Adrenal gland (tissue), 5 donors: ENCODE measurements around the gene GJB3.

Experiments
- CTCF ChIP-seq, 6 experiments: fragments of 450-650 bp in 4 of 6; fragments of 200-600 bp in 2 of 6; sonication (generic) in 1 of 6; IDR thresholded peaks; 1 replicate in 5 of 6; 2 replicates in 1 of 6; pipeline versions ENCODE4 v1.5.1 to v1.8.0; 2016 to 2021; ENCODE audit warnings: antibody characterized with exemption in 6 of 6, mild to moderate bottlenecking in 2 of 6, moderate library complexity in 1 of 6
- POLR2A ChIP-seq, 2 donors: fragments of 450-650 bp; IDR thresholded peaks; one replicate each; pipeline ENCODE4 v1.6.1; 2017; ENCODE audit warnings: antibody characterized with exemption in 2 of 2, mild to moderate bottlenecking in 2 of 2, moderate library complexity in 1 of 2
- donor health status: DM: no; HTN: no; CAD: no.

GRCh38 chr1:34831721-34832246, 50.8 kb downstream of the GJB3 start:
- TF ChIP-seq CTCF (IDR thresholded peaks at IDR 0.05) (no peak), POLR2A (IDR thresholded peaks at IDR 0.05) (no peak)
